Fibroblast of lung (primary cell): ENCODE data around the gene FOXL2.

Experiments used
- CTCF ChIP-seq, 2 donors: IDR thresholded peaks in 1 of 2; conservative IDR thresholded peaks in 1 of 2; 1 replicate in 1 of 2; 2 replicates in 1 of 2; pipeline ENCODE4 v1.5.1; 2011 to 2012; ENCODE audit warnings: low read length in 2 of 2, control low read depth in 1 of 2, inconsistent platforms in 1 of 2, low read depth in 1 of 2, mild to moderate bottlenecking in 1 of 2
- EZH2 ChIP-seq: IDR thresholded peaks from 2 replicates; pipeline ENCODE4 v1.5.1; 2012; ENCODE audit warnings: low read length, control low read depth, mild to moderate bottlenecking; ENCODE audit errors: missing control alignments

GRCh38 chr3:138987181-138987580, 40.2 kb upstream of the FOXL2 start:
- TF ChIP-seq EZH2, result no peak
- TF ChIP-seq CTCF (conservative IDR thresholded peaks at IDR 0.05 in 1 of 2, IDR thresholded peaks at IDR 0.05 in 1 of 2; ENCODE audit: low read depth in 1 of 2, low read length in 2 of 2), result no peak
